Measurements from ENCODE around the gene MMP20.

DNA sequence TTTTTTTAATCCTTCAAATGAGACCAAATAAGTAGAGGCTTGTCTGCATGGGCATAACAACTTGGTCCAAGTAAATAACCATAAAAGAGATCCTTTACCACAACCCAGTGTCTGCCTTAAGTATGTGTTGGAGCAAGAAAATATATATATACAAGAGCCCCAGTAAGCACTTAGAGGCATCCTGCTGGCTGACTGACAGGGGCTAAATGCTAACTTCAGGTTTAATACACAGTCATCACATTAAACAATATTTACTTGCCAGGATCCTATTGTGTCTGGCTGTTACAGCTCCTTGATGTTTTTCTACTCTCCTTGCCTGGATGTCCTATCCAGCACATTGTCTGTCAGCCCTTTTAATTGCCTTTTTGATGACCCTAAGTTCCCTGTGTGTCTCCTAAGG lies 37.5 kb upstream of the MMP20 start:
- TF ChIP-seq CTCF (conservative IDR thresholded peaks at IDR 0.05 in 1 of 2, IDR thresholded peaks at IDR 0.05 in 1 of 2; ENCODE audit: extremely low read depth in 1 of 2, insufficient read depth in 1 of 2, low read depth in 1 of 2, low read length in 2 of 2): no peak
- no peak for TF ChIP-seq EZH2 (IDR thresholded peaks at IDR 0.05; ENCODE audit: borderline replicate concordance, low read length)

Data from mammary epithelial cell (primary cell).